Activated CD4-positive, CD25-positive, alpha-beta regulatory T cell treated with anti-CD3 and anti-CD28 coated beads, Interleukin-2, amount 50 U/mL, for 16 hours (primary cell): ENCODE measurements around the gene FAF1.
"Not testable (repeated sequence)": the region's sequence is repeated elsewhere in the genome, so short reads cannot be mapped to it uniquely, and the experiment has no call there.

Experiments
- DNase-seq: peaks from one replicate; pipeline ENCODE4 v3.0.0-alpha.2; 2020; ENCODE audit warnings: low read depth, low spot score

Gene FAF1

DNA sequence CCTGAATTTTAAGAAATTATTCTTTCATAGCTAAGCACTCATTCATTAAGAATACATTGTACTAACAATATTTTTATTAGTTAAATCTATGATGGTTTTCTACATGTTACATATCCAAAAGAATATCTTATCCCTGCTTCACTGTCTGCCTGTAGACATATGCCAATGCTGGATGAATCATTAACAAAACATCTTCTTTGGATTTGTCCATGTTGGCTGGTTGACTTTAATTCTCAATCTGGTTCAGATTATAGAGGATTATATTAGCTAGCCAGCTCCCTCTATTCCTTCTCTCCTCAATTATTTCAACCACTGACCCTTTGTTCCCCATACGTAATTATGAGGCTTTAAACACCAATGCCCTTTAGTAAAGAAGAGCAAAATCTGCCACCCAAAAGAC, 398.0 kb downstream of the FAF1 start:
- no peak for DNase-seq

- no peak for DNase-seq
Measured at GRCh38 chr1:50559421-50559820, 400.6 kb downstream of the FAF1 start.

- no peak for DNase-seq
Measured at GRCh38 chr1:50553921-50554320, 406.1 kb downstream of the FAF1 start.

DNA sequence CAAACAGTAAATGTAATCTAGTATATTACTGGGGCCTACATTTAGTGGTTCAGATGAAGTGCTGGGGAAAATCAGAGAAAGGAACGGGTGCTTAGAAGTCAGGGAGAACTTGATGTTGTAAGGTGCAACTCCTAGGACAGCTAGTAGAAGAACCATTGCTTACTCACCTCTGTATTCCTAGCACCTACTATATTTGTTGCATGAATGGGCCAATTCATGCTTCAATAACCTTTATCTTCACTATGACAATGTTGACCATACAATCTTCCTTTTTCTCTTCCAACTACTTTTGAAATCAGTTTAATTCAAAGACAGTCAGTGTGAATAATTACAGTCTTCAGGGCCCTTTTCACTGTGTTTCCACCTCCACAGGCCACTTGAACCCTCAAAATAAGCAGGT, 411.8 kb downstream of the FAF1 start:
- no peak for DNase-seq

DNA sequence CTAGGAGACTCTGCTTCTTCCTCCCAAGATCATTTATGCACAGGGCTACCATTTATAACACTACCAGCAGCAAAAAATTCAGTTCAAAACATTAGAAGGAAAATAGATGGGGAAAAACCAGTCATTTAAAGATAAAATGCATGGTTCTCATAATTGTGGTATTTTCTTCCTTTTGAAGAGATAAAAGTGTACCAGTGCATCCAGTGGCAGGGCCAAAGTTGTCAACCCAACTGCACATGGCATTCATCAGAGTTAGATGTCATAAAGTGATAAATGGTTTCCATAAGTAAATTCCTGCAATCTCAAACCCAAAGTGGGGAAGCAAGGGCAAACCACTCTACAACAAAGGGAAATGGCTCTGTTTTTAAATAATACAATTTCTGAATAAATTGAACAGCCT, 417.7 kb downstream of the FAF1 start:
- no peak for DNase-seq

DNA sequence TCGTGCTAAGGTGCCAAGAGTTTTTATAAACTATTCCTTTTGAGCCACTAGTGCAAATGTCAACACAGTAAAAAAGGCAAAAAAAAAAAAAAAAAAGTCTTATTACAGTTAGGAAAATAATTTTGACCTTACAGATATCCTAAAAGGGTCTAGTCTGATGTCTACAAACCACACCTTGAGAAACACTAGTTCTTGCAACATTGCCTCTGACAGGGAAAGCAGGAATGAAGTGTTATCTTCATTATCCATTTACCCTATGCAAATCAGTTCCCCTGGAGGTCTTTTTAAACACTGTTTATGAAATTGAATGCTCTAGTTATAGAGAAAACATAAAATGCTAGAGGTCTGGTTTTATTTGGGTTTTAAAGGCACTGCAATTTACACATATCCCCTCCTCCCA, 421.6 kb downstream of the FAF1 start:
- no peak for DNase-seq

- DNase-seq = no peak
Measured at GRCh38 chr1:50531601-50532000, 428.5 kb downstream of the FAF1 start.

DNA sequence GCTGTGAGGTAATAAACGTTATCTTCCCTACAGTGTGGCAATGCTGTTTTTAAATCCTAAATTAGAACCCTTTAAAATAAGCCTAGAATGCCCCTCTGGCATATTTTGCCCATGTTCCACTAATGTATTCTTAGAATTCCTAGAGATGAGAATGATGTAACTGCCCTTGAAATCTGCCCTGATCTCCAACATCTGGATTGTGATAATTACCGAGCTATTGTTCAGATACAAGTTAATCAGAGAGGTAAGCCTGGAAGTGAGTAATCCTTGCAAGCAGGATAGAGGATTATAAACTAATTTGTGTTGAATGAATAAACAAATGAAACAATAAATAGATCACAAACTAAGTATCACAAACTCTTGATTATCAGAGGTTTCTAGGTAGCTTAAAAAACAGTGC, 429.0 kb downstream of the FAF1 start:
- DNase-seq = no peak

DNA sequence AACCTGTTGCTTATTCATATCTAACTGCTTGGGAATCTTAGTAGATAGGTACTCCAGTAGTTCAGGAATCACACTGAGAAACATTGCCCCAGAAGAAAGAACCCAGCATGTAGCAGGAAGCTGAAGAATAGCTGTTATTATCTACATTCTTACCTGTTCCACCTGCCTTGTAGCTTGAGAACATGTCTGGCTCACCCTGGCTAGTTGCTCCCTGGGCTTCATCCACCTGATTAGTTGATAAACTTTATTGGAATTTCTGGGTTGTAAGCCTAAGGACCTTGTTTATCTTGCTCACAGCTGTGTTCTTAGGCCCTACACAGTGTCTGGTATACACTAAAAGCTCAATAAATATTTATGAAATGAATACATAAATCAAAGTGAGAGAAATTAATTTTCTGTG, 430.6 kb downstream of the FAF1 start:
- no peak for DNase-seq

GRCh38 chr1:50527987-50528320, 432.1 kb downstream of the FAF1 start:
- DNase-seq = not testable (repeated sequence)

DNA sequence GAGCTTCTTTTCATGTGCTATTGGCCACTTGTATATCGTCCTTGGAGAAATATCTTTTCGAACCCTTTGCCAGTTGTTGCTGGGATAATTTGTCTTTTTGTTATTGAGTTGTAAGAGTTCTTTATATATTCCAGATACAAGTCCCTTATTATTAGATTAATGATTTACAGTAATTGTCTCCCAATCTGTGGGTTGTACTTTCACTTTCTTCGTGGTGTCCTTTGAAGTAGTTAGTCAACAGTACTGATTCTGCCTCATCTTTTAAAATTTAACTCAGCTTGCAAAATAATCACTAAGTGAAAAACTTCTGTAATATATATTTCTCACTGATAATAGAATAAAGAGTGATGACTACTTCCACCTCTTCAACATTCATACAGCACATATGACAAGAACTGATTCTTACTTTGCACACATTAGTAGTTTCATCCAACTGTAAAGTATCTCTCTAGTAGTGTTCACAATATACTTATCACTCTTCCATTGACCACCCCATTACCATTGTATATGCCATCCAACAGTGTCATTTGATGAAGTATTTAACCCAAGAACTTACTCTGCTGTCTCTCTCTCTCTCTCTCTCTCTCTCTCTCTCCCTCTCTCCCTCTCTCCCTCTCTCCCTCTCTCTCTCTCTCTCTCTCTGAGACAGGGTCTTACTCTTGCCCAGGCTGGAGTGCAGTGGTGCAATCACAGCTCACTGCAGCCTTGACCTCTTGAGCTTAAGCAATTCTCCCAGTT, 432.6 kb downstream of the FAF1 start:
- DNase-seq = no peak

- DNase-seq = no peak
Measured at GRCh38 chr1:50526431-50526830, 433.6 kb downstream of the FAF1 start.

DNA sequence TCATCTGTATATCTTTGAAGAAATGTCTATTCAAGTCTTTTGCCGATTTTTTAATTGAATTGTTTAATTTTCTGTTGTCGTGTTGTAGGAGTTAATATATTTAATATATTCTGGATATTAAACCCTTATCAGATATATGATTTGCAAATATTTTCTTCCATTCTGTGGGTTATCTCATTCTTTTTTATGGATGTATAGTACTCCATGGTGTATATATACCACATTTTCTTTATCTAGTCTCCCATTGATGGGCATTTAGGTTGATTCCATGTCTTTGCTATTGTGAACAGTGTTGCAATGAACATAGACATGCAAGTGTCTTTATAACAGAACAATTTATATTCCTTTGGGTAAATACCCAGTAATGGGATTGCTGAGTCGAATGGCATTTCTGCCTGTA, 436.5 kb downstream of the FAF1 start:
- no peak for DNase-seq

- DNase-seq = no peak
Measured at GRCh38 chr1:50522691-50523342, 437.2 kb downstream of the FAF1 start.

- no peak for DNase-seq
Measured at GRCh38 chr1:50521703-50522102, 438.4 kb downstream of the FAF1 start.

DNA sequence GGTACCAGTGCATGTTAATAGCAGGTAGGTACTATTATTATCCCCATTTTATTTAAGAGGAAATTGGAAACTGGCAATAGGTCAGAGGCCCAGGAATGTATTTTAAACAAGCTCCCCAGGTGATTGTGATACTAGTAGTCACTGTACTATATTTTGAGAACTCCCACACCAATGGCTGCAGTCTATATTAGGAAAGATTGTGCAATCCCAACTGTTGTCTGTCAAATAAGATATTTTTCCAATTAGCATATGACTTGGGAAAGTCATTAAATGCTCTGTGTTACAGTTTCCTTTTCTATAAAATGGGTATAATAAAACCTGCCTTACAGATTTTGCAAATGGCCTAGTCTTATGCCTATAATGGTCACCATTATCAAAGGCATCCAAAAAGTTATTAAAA, 442.6 kb downstream of the FAF1 start:
- DNase-seq = no peak

GRCh38 chr1:50516056-50516455, 444.0 kb downstream of the FAF1 start:
- DNase-seq = no peak

DNA sequence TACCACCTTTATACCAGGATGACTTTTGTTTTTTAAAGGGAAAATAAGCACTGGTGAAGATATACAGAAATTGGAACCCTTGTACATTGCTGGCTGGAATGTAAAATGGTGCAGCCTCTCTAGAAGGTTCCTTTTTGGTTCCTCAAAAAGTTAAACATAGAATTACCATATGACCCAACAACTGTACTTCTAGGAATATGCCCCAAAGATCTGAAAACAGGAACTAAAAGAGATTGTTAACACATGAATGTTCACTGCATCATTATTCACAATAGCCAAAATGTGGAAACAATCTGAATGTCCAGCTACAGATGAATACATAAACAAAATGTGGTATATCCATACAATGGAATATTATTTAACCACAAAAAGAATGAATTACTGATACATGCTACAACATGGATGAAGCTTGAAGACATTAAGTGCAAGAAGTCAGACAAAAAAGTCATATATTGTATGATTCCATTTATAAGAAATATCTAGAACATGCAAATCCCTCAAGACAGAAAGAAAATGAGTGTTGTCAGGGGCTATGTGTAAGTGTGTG, 452.0 kb downstream of the FAF1 start:
- DNase-seq = no peak

DNA sequence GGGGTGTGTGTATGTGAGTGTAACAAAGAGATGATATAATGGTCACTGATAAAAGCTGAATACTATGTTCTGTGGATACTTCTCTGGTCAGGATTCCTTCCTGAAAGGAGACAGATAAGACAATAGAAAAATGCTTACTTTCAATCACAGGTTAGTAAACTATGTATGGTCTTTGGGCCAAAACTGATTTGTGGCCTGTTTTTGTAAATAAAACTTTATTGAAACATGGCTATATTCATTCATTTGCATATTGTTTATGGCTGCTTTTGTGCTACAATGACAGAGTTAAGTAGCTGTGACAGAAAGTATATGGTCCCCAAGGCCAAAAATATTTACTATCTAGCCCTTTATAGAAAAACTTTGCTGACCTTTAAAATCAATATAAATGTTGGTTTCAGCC, 454.6 kb downstream of the FAF1 start:
- DNase-seq = no peak

GRCh38 chr1:50503515-50503914, 456.6 kb downstream of the FAF1 start:
- DNase-seq = no peak

GRCh38 chr1:50502147-50502546, 457.9 kb downstream of the FAF1 start:
- no peak for DNase-seq

GRCh38 chr1:50497007-50497406, 463.1 kb downstream of the FAF1 start:
- no peak for DNase-seq

DNA sequence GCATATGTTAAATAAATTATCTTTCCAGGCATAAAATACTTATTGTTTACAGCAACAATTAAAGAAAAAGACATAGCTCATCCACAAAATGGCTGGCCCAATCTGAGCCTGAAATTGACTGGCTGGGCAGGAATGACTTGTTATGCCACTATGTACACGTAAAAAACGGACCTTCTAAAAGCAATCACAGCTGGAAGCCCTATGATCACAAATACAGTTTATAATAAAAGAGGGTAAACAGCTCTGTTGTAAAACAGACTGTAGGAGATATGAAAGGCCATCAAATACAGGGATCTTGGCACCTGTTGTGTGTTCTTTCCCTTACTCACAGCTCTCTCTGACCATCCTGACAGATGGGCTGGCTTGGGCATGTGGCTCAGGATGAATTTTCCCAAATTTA, 466.4 kb downstream of the FAF1 start:
- no peak for DNase-seq
